GM23248 (cell line): ENCODE measurements around the gene RBM23. TPM values are rescaled to one million over a fixed set of nuclear protein-coding genes. Genes with fewer than 3 reads are reported as not detected.

Experiments used
- DNase-seq: peaks from one replicate; pipeline ENCODE4 v3.0.0-alpha.2; 2015
- H2AFZ ChIP-seq: fragments of 200-600 bp; sonication (generic); 2 replicates; pipeline ENCODE4 v1.6.1; 2016; ENCODE audit warnings: antibody characterized with exemption
- H3F3A ChIP-seq: fragments of 200-600 bp; sonication (generic); 2 replicates; pipeline ENCODE4 v1.6.1; 2016; ENCODE audit warnings: mild to moderate bottlenecking, antibody characterized with exemption, mixed run types; ENCODE audit not compliant: insufficient read depth
- H3K27ac ChIP-seq: fragments of 200-600 bp; sonication (generic); 2 replicates; pipeline ENCODE4 v1.5.1; 2016; ENCODE audit warnings: mild to moderate bottlenecking
- H3K27me3 ChIP-seq: fragments of 200-600 bp; sonication (generic); replicated peaks from 2 replicates; pipeline ENCODE4 v1.6.1; 2016; ENCODE audit warnings: mild to moderate bottlenecking; ENCODE audit not compliant: insufficient read depth
- H3K36me3 ChIP-seq: fragments of 200-600 bp; sonication (generic); 2 replicates; pipeline ENCODE4 v1.6.1; 2016; ENCODE audit warnings: low read depth, mild to moderate bottlenecking
- H3K4me1 ChIP-seq: fragments of 200-600 bp; sonication (generic); 2 replicates; pipeline ENCODE4 v1.6.1; 2016; ENCODE audit warnings: mild to moderate bottlenecking; ENCODE audit not compliant: insufficient read depth
- H3K4me2 ChIP-seq: fragments of 200-600 bp; sonication (generic); one replicate; pipeline ENCODE4 v1.6.1; 2016; ENCODE audit warnings: mild to moderate bottlenecking; ENCODE audit not compliant: unreplicated experiment
- H3K4me3 ChIP-seq: fragments of 200-600 bp; sonication (generic); 2 replicates; pipeline ENCODE4 v1.5.1; 2016; ENCODE audit warnings: mild to moderate bottlenecking
- H3K79me2 ChIP-seq: fragments of 200-600 bp; sonication (generic); 2 replicates; pipeline ENCODE4 v1.6.1; 2016; ENCODE audit warnings: mild to moderate bottlenecking; ENCODE audit not compliant: insufficient read depth
- H3K9ac ChIP-seq: fragments of 200-600 bp; sonication (generic); 2 replicates; pipeline ENCODE4 v1.6.1; 2016; ENCODE audit warnings: mild to moderate bottlenecking
- H3K9me2 ChIP-seq: fragments of 200-600 bp; sonication (generic); 2 replicates; pipeline ENCODE4 v1.6.1; 2016; ENCODE audit warnings: mixed run types, mild to moderate bottlenecking, moderate library complexity; ENCODE audit not compliant: insufficient read depth
- H3K9me3 ChIP-seq: fragments of 200-600 bp; sonication (generic); one replicate; pipeline ENCODE4 v1.6.1; 2017; ENCODE audit warnings: low read depth
- H4K20me1 ChIP-seq: fragments of 200-600 bp; sonication (generic); 2 replicates; pipeline ENCODE4 v1.6.0; 2016; ENCODE audit not compliant: insufficient read depth
- EZH2 ChIP-seq: fragments of 200-600 bp; sonication (generic); IDR thresholded peaks from 2 replicates; pipeline ENCODE4 v1.6.1; 2018; ENCODE audit warnings: antibody characterized with exemption, mild to moderate bottlenecking; ENCODE audit not compliant: insufficient read depth, poor library complexity, severe bottlenecking
- EZH2phosphoT487 ChIP-seq: fragments of 200-600 bp; sonication (generic); IDR thresholded peaks from 2 replicates; pipeline ENCODE4 v1.6.1; 2018; ENCODE audit warnings: antibody characterized with exemption, moderate library complexity, mild to moderate bottlenecking, low read depth; ENCODE audit not compliant: insufficient read depth
- WGBS, 2 experiments: methylation state at CpG; one replicate each; pipeline ENCODE4 v1.1.6; 2015 to 2017; ENCODE audit warnings: low lambda C conversion rate in 2 of 2, low coverage in 1 of 2; ENCODE audit errors: missing lambda C conversion rate in 2 of 2; 5-methylcytosine and 5-hydroxymethylcytosine counted together
- in situ Hi-C: fragments of 300-500 bp; cut with MboI; formaldehyde crosslinking; loops from 2 replicates; pipeline ENCODE4 v1.15.0; 2020
- polyA plus RNA-seq: library from polyadenylated mRNA; unstranded; fragments of >200 nt; fragmentation: Nextera tagmentation; extraction: Ambion mirVana; gene quantifications from 2 replicates; pipeline ENCODE4 v1.2.1, GENCODE V29; 2016
- total RNA-seq: library from RNA; depleted of rRNA; stranded (reverse); fragments of >200 nt; shearing (Covaris generic); gene quantifications from 2 replicates; pipeline ENCODE4 v1.2.3, GENCODE V29; 2014

RBM23 gene
- total and polyA plus RNA-seq, 2 experiments from 2014 or later, result 33.8 to 57.2 TPM

GRCh38 chr14:22887260-22887989 lies 31.5 kb downstream of the RBM23 start:
- TF ChIP-seq EZH2 (no peak), EZH2phosphoT487 (no peak)
- peak overlapping the region; percentile 90 for H2AFZ ChIP-seq
- peaks cover 5% of the 10 kb centered on the region; the same call in 1 of the 2 replicates for H3F3A ChIP-seq
- no peaks in the 10 kb centered on the region for H3K36me3 ChIP-seq
- no peaks in the 10 kb centered on the region for H3K79me2 ChIP-seq
- H3K27me3 ChIP-seq, result no peaks in the 10 kb centered on the region
- H3K4me1 ChIP-seq, result no peaks in the 10 kb centered on the region; the same call in 1 of the 2 replicates
- H3K9me2 ChIP-seq, result no peaks in the 10 kb centered on the region
- no peaks in the 10 kb centered on the region for H3K9me3 ChIP-seq
- H3K27ac ChIP-seq, result no peak overlapping the region
- H4K20me1 ChIP-seq, result no peaks in the 10 kb centered on the region
- in situ Hi-C loops, result no loop called here
- peak overlapping the region; percentile 72 for H3K9ac ChIP-seq
- H3K4me2 ChIP-seq, result peak overlapping the region; percentile 76
- 18 to 21% methylated on average over 11 of the region's 11 CpGs for WGBS, 2 experiments
- DNase-seq, result peak; percentile 69
- peak overlapping the region; percentile 76 for H3K4me3 ChIP-seq

DNA sequence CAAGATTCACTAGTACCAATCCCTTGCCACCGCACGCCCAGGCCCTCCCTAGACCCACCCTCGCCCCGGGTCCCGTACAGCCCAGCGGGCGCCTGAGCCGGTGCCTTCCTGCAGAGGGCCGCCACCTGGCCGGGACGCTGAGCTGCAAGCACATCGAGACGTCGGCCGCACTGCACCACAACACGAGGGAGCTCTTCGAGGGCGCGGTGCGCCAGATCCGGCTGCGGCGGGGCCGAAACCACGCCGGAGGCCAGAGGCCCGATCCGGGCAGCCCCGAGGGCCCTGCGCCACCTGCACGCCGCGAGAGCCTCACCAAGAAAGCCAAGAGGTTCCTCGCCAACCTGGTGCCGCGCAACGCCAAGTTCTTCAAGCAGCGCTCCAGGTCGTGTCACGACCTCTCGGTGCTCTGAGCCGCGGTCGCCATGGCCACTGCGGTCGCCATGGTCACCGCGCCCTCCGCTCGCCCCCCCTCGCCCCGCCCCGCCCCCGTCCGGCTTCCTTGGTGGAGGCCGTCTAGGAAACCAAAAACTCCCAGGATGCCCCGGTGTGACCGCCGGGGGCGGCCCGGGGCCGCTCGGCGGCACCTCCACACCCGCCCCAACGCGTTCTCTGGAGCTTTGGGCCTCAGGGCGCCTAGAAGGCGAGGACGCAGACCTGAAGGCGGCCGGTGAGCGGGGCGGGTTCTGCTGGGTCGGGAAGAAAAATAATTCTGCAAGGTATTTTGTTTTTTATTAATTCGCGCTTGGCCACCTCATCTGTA lies 32.3 kb downstream of the RBM23 start:
- H3K9me3 ChIP-seq, result no peaks in the 10 kb centered on the region
- peak overlapping the region; percentile 76 for H3K4me2 ChIP-seq
- peak overlapping the region; percentile 72 for H3K9ac ChIP-seq
- TF ChIP-seq EZH2phosphoT487 (no peak), EZH2 (no peak)
- H3K4me1 ChIP-seq, result no peaks in the 10 kb centered on the region; the same call in 1 of the 2 replicates
- H3K36me3 ChIP-seq, result no peaks in the 10 kb centered on the region
- H3K9me2 ChIP-seq, result no peaks in the 10 kb centered on the region
- peak overlapping the region; percentile 76 for H3K4me3 ChIP-seq
- H2AFZ ChIP-seq, result peak overlapping the region; percentile 90
- in situ Hi-C loops, result no loop called here
- 7 to 9% methylated on average over 62 to 75 of the region's 77 CpGs for WGBS, 2 experiments
- H3K27me3 ChIP-seq, result no peaks in the 10 kb centered on the region
- no peaks in the 10 kb centered on the region for H3K79me2 ChIP-seq
- no peaks in the 10 kb centered on the region for H4K20me1 ChIP-seq
- H3K27ac ChIP-seq, result no peak overlapping the region
- peak; percentile 76 for DNase-seq
- peaks cover 9% of the 10 kb centered on the region for H3F3A ChIP-seq

DNA sequence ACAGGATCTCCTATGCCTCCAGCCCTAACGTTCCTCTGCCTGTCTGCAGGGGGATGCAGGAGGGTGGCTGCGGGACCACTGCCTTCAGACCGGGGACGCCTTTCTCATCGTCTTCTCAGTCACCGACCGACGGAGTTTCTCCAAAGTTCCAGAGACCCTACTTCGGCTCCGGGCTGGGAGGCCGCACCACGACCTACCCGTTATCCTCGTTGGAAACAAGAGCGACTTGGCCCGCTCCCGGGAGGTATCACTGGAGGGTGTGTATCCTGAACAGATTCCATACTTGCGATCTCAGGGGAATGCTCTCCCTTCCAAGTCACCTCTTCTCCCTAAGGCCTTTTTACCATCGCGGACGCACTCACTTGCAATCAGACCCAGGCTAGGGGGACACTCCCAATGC lies 33.0 kb downstream of the RBM23 start:
- Histone ChIP-seq H3K36me3 (no peaks in the 10 kb centered on the region), H3K9me2 (no peaks in the 10 kb centered on the region), H3K9me3 (no peaks in the 10 kb centered on the region), H3K4me3 (no peak overlapping the region), H3F3A (peaks cover 16% of the 10 kb centered on the region), H2AFZ (peak overlapping the region; percentile 90; the same call in 1 of the 2 replicates), H3K79me2 (no peaks in the 10 kb centered on the region), H3K9ac (no peak overlapping the region), H3K4me2 (no peak overlapping the region), H3K27me3 (no peaks in the 10 kb centered on the region), H3K4me1 (no peaks in the 10 kb centered on the region; the same call in 1 of the 2 replicates), H3K27ac (no peak overlapping the region), H4K20me1 (no peaks in the 10 kb centered on the region)
- WGBS, 2 experiments, result 88 to 89% methylated on average over 21 of the region's 21 CpGs
- in situ Hi-C loops, result no loop called here
- DNase-seq, result no peak
- TF ChIP-seq EZH2 (no peak), EZH2phosphoT487 (no peak)

GRCh38 chr14:22884738-22885523 lies 34.0 kb downstream of the RBM23 start:
- Histone ChIP-seq H3F3A (peaks cover 16% of the 10 kb centered on the region), H3K4me2 (no peak overlapping the region), H3K79me2 (no peaks in the 10 kb centered on the region), H3K27me3 (no peaks in the 10 kb centered on the region), H3K4me3 (no peak overlapping the region), H4K20me1 (no peaks in the 10 kb centered on the region), H3K9ac (no peak overlapping the region), H3K4me1 (no peaks in the 10 kb centered on the region; the same call in 1 of the 2 replicates), H3K9me2 (no peaks in the 10 kb centered on the region), H3K9me3 (no peaks in the 10 kb centered on the region), H3K36me3 (no peaks in the 10 kb centered on the region), H3K27ac (no peak overlapping the region), H2AFZ (no peak overlapping the region)
- no peak for DNase-seq
- no peak for TF ChIP-seq EZH2phosphoT487
- no peak for TF ChIP-seq EZH2
- 84 to 87% methylated on average over 10 of the region's 11 CpGs for WGBS, 2 experiments
- in situ Hi-C loops, result no loop called here
